GM18870 (cell line): Measurements from ENCODE around the gene ZNF618.

Experiments used
- ATAC-seq: cut with Tn5 transposase; IDR thresholded peaks from one replicate; pipeline ENCODE4 v1.9.1; 2021; ENCODE audit warnings: moderate library complexity; ENCODE audit not compliant: unreplicated experiment

The ZNF618 gene

DNA sequence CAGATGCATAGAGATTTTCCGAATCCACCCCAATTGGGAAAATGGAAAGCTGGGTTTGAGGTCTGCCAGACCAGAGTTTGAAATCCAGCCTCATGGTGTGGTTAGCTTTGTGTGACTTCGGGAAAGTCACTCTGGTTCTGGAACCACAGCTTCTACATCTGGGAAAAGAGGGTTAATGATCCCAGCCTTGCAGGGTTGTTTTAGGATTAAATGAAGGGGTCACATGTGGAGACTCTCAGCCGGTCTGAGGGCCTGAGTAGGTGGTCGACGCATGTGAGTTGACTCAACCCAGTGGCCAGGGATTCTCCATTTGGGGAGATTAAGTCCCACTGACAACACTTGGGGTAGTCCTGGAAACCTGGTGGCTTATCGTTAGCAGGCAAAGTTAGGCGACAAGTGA, 6.1 kb downstream of the ZNF618 start:
- ATAC-seq, result no peak

DNA sequence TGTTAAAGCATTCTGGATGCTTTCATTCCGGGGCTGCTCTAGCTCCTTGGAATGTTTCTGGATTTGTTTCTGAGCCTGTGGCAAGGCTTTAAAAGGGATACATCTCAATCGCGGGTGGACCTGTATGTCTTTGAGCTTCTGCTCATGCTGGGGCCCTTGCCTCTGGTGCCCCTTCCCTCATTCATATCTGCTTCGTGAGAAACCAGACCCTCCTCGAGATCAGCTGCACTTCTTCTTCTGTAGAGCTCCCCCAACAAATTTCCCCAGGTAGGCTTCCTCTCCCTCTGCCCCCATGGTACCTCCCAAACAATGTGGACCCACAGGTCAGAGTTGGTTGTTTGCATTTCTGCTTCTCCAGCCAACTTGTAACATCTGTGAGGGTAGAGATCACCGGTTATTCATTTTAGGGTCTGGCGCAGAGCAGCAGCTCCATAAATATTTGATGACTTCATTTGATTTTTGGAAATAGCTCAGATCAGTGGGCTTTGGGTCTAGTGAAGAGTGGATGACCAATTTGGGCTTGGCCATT, 6.6 kb downstream of the ZNF618 start:
- ATAC-seq, result no peak

DNA sequence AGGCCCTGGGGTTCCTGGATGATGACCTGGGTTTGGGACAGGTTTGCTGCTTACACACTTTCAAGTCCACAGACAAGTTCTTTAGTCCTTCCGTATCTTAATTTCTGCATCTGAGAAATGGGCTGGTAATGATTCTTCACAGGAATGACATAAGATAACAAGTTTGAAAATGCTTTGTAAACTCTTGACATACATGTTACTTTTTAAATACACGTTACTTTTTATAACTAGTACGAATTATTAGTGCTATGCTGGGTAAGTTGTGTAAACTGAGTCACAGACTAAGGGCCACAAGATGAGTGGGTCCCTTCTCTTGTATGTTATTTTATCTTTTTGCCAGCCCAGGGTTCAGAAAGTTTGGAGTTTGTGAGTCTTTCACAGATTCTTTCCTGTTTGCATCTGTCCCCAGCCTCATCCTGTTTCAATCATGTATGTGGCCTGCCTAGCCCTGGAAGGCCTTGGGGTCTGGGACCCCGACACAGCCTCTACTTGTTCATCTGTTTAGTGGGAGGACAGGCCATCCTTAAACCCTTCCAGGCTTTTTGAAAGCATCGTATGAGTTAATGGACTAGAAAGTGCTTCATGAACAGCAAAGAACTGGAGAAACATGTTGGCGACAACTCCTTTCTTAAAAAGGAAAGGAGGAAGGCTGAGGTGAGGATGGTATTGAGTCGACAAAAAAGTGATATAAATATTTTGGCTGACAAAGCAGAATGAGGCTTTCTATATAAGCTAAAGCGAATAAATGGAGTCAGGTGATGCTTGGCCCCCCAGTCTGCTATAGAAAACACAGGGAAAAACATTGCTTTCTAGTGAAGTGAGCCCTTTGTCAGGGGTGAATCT, 9.3 kb downstream of the ZNF618 start:
- no peak for ATAC-seq

DNA sequence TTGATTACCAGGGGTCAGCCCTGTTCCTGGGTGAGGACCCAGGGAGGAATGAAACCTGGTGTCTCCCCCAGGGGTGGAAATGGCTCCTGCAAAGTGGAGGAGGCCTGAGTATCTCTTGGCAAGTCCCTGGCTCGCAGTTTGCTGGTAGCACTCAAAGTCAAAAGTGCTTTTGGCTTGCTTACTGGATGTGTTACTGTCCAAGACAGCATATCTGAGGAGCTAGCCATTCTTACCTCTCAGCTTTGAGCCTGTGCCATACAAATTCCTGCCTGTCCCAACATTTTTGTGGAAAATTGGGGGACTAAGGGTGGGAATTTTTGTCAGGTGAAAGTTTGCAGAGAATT, 9.9 kb downstream of the ZNF618 start:
- ATAC-seq, result no peak

DNA sequence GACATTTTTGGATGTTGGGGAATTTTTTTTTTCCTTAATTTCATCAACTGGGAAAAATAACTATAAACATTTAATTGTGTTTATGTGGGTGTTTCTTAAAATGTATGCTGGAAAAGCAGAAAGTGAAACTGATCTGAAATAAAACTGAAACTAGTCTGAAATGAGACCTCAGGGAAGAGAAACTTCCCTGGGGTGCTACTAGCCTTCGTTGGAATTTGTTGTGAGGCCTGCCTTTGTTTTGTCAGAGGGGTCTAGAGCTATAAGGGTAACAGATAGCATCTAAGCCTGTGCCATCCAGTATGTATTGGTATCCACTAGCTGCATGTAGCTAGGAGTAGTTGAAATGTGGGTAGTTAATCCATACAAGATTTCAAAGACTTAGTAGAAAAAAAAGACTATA, 10.4 kb downstream of the ZNF618 start:
- ATAC-seq, result no peak

DNA sequence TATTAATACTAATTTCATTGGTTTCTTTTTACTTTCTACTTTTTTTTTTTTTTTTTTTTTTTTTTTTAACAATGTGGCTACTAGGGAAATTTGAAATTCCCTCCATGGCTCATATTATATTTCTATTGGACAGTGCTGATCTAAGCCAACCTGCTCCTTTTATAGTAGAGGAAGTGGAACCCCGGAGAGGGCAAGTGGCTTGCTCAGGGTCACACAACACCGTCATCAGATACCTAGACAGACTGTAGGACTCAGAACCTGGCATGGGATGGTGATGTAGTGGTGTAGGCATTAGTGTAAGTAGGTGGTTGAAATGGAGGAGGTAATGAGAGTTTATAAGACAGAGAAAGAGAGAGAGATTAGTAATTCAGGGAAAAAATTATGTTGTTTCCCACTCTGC, 10.8 kb downstream of the ZNF618 start:
- no peak for ATAC-seq

DNA sequence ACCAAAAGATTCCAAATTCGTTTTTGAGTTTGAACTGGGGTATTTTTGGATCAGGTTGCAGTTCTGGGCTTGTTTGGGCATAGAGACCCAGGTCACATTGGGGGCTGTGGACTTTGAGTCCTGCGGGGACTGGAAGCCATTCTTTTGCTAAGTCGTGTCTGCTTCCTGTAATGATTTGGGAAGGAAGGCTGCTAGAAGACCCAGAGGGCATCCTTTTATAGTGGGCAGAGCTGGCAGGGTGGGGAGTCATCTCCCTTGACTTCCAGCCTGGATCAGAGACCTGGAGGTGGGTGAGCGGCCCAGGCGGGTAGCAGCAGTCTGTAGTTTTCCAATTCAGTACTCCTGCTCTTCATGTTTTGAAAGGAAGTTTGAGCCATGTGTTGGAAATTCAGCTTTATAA, 11.3 kb downstream of the ZNF618 start:
- no peak for ATAC-seq

DNA sequence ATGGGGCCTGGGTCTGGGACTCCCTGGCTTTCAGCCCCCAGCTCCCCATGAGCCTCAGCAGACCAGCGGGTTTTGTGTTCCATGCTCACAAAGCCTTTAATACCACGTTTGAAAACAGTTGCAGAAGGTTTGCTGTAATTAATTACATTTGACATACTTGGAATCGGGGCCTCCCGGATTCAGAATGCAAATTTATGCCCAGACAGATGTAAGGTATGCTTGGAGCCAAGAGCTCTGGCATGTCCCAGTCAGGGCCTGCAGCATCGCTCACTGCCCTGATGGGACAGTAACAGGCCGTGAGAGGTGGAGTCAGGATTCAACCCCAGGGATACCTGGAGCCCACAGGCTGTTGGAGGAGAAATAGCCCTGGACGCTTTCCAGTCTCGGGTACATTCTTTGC, 12.2 kb downstream of the ZNF618 start:
- no peak for ATAC-seq

DNA sequence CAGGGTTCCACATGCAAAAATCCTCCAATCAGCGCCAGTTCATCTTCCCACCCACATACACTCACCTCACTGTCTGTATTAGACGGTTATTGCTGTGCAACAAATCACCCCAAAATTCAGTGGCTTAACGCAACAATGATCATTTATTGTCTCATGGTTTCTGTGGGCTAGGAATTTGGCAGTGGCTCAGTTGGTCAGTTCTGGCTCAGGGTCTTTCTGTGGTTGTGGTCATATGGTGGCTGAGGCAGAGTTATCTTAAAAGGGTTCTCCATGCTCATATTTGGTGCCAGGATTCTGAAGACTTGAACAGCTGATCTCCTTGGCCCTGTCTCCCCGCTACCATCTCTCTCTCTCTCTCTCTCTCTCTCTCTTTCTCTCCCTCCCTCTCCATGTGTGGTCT, 12.9 kb downstream of the ZNF618 start:
- no peak for ATAC-seq

DNA sequence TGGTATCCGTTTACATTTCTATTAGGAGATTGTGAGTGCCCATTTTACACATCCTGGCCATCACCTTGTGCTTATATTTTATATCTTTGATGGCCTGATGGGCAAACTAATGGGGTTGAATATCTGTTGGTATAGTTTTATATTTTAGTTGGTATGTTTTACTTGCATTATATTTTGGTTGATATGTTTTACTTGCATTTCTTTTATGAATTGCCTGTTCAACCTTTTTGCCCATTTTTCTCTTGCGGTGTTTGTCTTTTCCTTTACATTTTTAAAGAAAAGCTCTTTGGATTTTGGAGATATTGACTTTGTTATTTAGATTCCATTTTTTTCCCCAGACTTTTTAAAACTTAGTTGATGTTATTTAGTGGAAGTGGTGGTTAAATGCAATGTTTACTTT, 14.6 kb downstream of the ZNF618 start:
- ATAC-seq, result no peak

DNA sequence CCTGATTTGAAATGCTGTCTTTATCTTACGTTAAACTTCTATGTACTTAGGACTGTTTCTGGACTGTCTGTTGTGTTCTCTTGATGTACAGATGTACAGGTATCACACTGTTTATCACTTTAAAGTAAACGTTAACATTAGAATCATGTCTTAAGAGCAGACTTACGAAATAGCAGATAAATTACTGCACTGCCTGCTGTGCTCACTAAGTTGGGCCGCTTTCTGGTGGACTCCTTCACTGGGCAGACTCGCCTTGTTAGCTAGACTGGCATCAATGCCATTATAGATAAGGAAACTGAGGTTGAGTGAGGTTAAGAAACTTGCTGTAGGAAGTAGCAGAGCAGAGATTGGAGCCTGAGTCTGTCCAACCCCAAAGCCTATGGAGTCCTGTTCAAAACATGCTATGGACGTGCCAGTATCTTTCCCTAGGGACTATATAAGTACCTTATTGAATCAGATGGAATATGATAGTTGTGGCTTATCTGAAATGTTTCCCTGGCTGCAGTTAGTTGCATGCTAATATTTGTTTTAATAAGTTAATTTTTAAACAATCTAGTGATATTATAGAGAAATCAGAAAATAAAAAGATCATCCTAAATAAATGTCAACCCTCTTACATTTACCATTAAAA, 16.9 kb downstream of the ZNF618 start:
- no peak for ATAC-seq

DNA sequence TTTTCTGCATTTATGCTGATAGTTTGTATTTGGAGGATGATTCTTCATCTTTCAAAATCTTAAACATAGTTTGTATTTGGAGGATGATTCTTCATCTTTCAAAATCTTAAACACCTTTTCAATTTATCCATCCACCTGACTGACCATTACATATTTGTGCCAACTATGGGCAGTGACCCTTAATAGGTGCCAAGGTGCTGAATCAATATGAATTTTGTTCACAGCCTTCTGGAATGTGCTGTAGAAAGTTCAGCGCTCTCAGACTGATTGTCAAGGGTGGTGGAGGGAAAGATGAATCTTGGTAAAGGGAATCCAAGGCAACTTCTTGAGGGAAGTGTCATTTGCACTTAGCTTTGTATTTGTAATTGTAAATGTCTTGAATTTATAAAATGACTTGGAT, 18.1 kb downstream of the ZNF618 start:
- no peak for ATAC-seq

DNA sequence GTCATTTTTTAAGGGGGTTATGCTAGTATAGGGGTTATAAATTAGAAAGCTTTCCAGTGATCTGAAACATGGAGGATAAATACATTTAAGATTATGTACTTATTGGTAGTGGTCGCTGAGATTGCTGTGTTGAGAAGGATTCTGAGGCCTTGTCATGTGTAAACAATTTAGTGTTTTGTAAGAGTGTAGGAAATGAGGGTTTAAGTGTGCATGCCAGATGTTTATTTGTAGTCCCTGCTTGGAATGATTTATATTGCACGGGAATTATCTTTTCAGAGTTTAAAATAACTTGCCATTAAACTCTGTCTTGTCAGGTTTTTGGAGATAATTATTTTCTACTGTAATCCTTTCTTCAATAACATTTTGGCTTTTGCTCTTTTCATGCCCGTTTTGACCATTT, 19.4 kb downstream of the ZNF618 start:
- ATAC-seq, result no peak

DNA sequence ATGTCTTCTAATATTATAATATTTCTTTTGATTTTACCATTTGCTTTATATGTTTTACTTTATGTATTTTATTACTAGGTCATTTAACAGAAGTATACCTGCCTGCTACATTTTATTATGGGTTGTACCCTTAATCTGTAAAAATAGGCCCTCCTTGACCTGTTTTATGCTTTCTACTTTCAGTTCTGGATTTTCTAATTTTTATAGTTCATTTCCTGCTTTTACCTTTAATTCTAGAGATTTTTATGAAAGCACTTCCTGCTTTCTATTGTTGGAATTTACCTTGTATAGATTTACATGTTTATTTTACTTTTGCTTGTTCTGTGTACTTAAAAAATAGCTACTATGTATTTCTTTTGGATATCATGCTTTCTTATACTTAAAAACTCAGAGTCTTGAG, 20.6 kb downstream of the ZNF618 start:
- no peak for ATAC-seq

DNA sequence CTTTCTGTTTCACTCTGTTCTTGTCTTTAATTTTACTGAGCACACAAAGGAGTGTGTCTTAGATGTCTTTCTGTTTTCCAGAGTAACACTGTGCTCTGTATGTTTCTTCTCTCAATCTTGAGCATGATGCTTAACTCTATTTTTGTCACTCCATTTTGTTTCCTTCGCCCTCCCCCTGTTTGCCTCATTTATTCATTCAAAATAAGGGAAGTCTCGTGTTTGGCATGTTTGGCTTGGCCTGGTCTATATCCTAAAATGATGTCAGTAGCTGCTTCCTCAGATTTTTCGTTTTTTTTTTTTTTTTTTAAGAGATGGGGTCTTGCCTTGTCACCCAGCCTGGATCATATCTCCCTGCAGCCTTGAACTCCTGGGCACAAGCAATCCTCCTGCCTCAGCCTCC, 22.0 kb downstream of the ZNF618 start:
- ATAC-seq, result no peak

DNA sequence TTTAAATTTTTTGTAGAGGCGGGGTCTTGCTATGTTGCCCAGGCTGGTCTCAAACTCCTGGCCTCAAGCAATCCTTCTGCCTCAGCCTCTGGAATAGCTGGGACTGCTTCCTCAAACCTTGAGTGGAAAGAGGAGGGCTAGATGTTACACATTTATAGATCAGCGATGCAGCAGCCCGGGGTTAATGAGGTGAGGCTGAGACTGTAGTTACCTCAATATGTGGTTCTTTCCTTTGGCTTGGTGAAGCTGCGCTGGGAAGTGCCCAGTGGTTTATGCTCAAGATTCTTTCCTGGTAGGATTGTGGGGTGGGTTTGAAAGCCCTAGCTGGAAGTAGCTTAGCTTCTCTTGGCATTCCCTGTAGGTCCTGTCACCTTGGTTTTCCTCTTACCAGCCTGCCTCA, 22.5 kb downstream of the ZNF618 start:
- ATAC-seq, result no peak

DNA sequence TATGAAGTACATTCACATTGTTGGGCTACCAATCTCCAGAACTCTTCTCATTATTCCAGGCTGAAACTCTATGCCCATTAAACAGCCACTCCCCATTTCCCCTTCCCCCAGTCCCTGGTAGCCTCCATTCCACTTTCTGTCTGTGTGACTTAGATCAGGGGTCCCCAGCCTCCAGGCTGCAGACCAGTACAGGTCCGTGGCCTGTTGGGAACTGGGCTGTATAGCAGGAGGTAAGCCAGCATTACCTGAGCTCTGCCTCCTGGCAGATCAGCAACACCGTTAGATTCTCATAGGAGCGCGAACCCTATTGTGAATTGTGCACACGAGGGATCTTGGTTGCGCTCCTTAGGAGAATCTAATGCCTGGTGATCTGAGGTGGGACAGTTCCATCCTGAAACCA, 23.1 kb downstream of the ZNF618 start:
- ATAC-seq, result no peak

DNA sequence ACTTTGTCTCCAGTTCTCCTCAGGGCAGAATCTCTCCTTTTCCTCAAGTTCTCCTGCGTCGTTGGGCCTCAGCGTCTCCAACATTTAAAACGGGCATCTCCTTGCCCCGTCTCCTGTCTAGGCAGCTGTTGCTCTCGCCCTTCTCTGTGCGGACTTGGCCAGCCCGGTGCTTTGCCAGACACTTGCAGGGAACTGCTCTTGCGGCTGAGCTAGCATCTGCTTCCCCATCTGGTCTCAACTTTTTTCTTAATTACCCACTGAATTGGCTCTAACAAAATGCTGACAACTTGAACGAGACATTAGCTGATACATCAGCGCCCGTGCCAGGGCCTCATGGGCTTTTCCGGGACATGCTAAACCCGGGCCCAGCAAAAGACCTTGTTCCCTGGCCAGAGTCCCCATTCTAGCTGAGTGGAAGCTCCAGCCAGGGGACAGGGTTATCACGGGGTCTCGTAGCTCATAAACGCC, 25.1 kb downstream of the ZNF618 start:
- ATAC-seq, result no peak

DNA sequence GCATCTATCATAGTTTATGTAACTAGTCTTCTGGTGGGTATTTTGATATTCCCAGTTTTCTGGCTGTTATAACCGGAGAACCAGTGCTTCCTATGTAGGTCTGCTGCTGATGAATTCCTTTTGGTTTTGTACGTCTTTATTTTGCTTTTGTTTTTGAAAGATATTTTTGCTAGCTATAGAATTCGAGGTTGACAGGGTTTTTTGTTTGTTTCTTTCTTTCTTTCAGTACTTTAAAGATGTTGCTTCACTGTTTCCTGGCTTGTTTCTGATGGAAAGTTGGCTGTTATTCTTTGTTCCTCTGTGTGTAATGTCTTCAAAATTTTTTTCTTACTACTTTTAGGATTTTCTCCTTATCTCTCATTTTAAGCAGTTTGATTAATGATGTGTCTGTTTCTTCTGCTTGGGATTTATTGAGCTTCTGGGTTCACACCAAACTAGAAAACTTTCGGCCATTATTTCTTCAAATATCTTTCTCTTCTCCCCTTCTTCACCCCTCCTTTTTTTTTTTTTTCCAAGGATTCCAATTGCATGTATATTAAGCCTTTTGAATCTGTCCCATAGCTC, 27.5 kb downstream of the ZNF618 start:
- ATAC-seq, result no peak

DNA sequence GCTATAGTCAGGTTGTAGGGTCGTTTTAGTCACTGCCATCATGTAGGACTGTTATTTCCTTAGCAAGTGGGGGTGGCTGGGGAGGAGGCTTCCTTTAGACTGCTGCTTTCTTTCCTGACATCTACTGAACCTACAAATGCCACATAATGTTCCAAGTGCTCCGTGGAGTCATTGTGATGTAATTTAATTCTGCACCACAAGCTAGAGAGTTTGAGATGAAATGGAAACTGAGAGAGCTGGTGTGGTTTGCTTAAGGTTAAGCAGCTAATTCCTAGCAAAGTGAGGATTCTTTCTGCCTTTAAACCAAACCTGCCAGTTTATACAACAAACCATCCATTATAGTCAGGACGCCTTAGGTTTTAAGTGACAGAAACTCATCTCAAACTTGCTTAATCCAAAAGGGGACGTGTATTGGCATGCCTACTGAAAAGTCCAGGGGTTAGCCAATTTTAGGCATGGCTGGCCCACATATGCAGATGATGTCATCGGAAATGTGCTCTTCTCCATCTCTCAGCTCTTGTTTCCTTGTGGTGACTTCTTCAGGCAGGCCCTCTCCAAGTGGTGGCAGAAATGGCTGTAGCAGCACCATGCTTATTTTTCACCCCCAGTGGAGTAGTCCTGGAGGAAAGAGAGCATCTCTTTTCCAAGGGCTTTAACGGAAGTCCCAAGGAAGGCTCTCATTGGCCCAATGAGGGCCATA, 30.5 kb downstream of the ZNF618 start:
- ATAC-seq, result no peak

DNA sequence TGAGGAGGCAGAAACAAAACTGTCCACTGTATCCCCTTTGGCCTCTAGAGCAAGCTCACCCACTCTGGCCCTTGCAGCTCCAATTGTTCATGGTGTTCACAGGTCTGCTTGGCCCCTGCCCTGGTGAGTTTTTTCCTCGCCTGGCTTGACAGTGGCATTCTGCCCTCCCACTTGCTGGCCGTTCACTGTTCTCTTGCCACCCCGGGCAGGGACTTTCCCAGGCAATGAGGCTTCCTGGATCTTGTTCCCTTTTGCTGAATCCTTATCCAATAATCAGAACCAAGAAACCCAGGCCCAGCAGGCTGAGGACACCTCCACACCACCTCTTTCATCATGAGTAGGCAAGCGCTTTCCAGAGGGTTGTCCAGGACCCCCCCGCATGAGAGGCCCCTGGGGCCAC, 31.2 kb downstream of the ZNF618 start:
- no peak for ATAC-seq

DNA sequence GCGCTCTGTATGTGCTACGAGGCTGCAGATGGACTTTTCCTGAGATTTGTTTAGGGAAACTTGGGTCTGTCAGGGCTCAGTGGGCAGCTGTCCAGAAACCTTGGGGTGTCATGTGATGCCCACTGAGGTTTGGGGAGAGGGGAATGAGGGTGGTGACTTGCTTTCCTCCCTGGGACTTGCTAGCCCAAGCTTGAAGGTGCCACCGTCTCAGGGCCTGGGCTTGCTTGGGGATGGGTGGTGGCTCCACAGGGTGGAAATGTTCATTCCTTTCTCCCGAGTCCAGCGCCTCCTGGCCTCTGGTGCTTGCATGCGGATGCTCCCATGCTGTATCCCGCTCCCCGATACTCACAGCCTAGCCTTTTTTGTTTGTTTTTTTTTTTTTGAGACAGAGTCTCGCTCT, 33.3 kb downstream of the ZNF618 start:
- ATAC-seq, result no peak
